Endothelial cell of umbilical vein (primary cell): ENCODE measurements around the gene PDPN.

Experiments used
- CTCF ChIP-seq, 2 donors: IDR thresholded peaks; 1 replicate in 1 of 2; 2 replicates in 1 of 2; pipeline ENCODE4 v1.5.1; 2011; ENCODE audit warnings: low read length in 2 of 2, mild to moderate bottlenecking in 2 of 2, moderate library complexity in 2 of 2, control low read depth in 1 of 2, inconsistent platforms in 1 of 2, low read depth in 1 of 2; ENCODE audit not compliant: insufficient read depth in 1 of 2; ENCODE audit errors: extremely low read depth in 1 of 2
- EZH2 ChIP-seq: IDR thresholded peaks from 2 replicates; pipeline ENCODE4 v1.6.1; 2012; ENCODE audit warnings: borderline replicate concordance, low read depth, mild to moderate bottlenecking, moderate library complexity, low read length, inconsistent platforms; ENCODE audit not compliant: severe bottlenecking
- MYC ChIP-seq: IDR thresholded peaks from one replicate; pipeline ENCODE4 v1.6.1; 2011; ENCODE audit warnings: mild to moderate bottlenecking, low read depth, low read length
- POLR2A ChIP-seq: IDR thresholded peaks from 2 replicates; pipeline ENCODE4 v1.6.1; 2012; ENCODE audit warnings: low read depth, mild to moderate bottlenecking, control low read depth, low read length

DNA sequence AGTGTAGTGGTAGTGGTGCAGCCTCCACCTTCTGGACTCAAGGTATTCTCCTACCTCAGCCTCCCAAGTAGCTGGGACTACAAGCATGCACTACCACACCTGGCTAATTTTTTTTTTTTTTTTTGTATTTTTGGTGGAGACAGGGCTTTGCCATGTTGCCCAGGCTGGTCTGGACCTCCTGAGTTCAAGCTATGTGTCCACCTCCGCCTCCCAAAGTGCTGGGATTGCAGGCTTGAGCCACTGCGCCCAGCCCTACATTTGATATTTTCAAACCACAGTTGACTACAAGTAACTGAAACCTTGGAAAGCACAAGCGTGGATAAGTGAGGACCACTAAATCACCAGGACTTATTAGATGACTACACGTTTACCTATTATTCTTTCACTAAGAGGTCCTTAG is 10.0 kb upstream of the PDPN start:
- TF ChIP-seq CTCF (IDR thresholded peaks at IDR 0.05; ENCODE audit: extremely low read depth in 1 of 2, insufficient read depth in 1 of 2, low read depth in 1 of 2, low read length in 2 of 2) (no peak), POLR2A (no peak), EZH2 (no peak), MYC (no peak)
